HL-60 (cell line): ENCODE results near the gene AGBL3.

Source experiments
- DNase-seq, 2 experiments: peaks; one replicate each; pipeline ENCODE4 v3.0.0-alpha.2; 2010 to 2020; ENCODE audit warnings: low read depth in 1 of 2, low spot score in 1 of 2
- H3K27ac ChIP-seq: fragments of 250-450 bp; sonication (Bioruptor Pico); replicated peaks from 2 replicates; pipeline ENCODE4 v1.5.1; 2020; ENCODE audit warnings: mild to moderate bottlenecking, moderate library complexity
- H3K27me3 ChIP-seq: fragments of 250-450 bp; sonication (Bioruptor Pico); 2 replicates; pipeline ENCODE4 v1.5.1; 2021; ENCODE audit warnings: mild to moderate bottlenecking, moderate library complexity; ENCODE audit not compliant: insufficient read depth, poor library complexity, severe bottlenecking
- H3K4me3 ChIP-seq: replicated peaks from 2 replicates; pipeline ENCODE4 v1.5.1; 2011; ENCODE audit warnings: mild to moderate bottlenecking, control low read depth, low read length; ENCODE audit not compliant: insufficient read depth
- CTCF ChIP-seq: IDR thresholded peaks from one replicate; pipeline ENCODE4 v1.5.1; 2011; ENCODE audit warnings: low read length, control low read depth, inconsistent platforms; ENCODE audit not compliant: insufficient read depth
- GABPA ChIP-seq: IDR thresholded peaks from 2 replicates; pipeline ENCODE4 v1.6.1; 2012; ENCODE audit warnings: low read depth
- POLR2AphosphoS5 ChIP-seq: IDR thresholded peaks from 2 replicates; pipeline ENCODE4 v1.6.1; 2012; ENCODE audit warnings: low read depth
- REST ChIP-seq: IDR thresholded peaks from 2 replicates; pipeline ENCODE4 v1.6.1; 2012; ENCODE audit warnings: low read depth; ENCODE audit not compliant: insufficient replicate concordance
- SPI1 ChIP-seq: IDR thresholded peaks from 2 replicates; pipeline ENCODE4 v1.6.1; 2012; ENCODE audit warnings: low read depth, mild to moderate bottlenecking, borderline replicate concordance

The AGBL3 gene

DNA sequence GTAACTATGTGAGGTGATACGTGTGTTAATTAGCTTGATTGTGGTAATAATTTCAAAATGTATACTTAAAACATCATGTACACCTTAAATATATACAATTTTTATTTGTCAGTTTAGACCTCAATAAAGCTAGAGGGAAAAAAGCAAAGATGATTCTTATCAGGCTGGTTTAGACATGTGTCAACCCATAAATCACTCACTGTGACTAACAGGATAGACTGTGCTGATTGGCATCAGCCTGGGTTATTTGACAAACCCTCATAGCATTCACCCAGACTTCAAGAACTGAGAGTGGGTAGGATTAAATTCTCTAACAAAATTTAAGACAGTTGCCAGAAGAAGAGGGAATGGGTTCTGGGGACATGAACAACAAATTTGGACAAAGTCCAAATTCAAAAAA is 87.8 kb downstream of the AGBL3 start:
- H3K4me3 ChIP-seq = no peak overlapping the region
- H3K27me3 ChIP-seq = no peaks in the 10 kb centered on the region
- H3K27ac ChIP-seq = no peak overlapping the region
- TF ChIP-seq CTCF (no peak), SPI1 (no peak)
- DNase-seq = no peak

DNA sequence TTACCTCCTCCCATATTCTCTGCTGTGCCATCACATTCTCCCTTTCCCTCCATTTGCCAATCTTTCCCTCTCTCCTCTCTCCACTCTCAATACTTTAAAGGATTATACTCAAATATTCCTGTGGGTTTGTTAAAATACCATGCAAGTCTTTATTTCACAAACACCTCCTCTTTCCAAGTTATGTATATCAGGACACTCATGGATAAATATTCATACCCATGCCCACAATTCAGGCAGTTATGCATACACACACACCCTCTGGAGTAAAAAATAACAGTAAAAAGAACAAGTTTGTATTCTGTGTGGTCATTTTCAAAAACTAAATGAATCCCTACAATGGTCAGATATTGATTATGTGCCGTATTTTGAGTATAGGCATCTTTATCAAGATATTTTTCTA is 88.2 kb downstream of the AGBL3 start:
- Histone ChIP-seq H3K4me3 (no peak overlapping the region), H3K27ac (no peak overlapping the region), H3K27me3 (no peaks in the 10 kb centered on the region)
- no peak for DNase-seq
- no peak for TF ChIP-seq POLR2AphosphoS5
- TF ChIP-seq SPI1 = no peak
- TF ChIP-seq REST = no peak
- no peak for TF ChIP-seq CTCF
- no peak for TF ChIP-seq GABPA

- TF ChIP-seq POLR2AphosphoS5 (no peak), REST (no peak), GABPA (no peak), SPI1 (no peak), CTCF (no peak)
- DNase-seq = no peak
- H3K4me3 ChIP-seq = no peak overlapping the region
Measured at GRCh38 chr7:135075716-135076115, 89.4 kb downstream of the AGBL3 start.

GRCh38 chr7:135076882-135077281 is 90.6 kb downstream of the AGBL3 start:
- no peak for DNase-seq
- TF ChIP-seq REST = no peak
- no peak for TF ChIP-seq SPI1
- TF ChIP-seq CTCF = no peak
- no peak for TF ChIP-seq POLR2AphosphoS5
- no peak for TF ChIP-seq GABPA
- Histone ChIP-seq H3K4me3 (no peak overlapping the region), H3K27me3 (no peaks in the 10 kb centered on the region), H3K27ac (no peak overlapping the region)

More at GRCh38 chr7:135075716-135076115, 89.4 kb downstream of the AGBL3 start:
- H3K27ac ChIP-seq = no peak overlapping the region
- H3K27me3 ChIP-seq = no peaks in the 10 kb centered on the region
